Putamen (tissue), 1 donor: Measurements from ENCODE around the gene KRTAP9-6.
"Not testable (repeated sequence)": the region's sequence is repeated elsewhere in the genome, so short reads cannot be mapped to it uniquely, and the experiment has no call there.

Experiments used
- DNase-seq: peaks from one replicate; pipeline ENCODE4 v3.0.0-alpha.2; 2016; ENCODE audit warnings: low spot score

KRTAP9-6 gene

DNA sequence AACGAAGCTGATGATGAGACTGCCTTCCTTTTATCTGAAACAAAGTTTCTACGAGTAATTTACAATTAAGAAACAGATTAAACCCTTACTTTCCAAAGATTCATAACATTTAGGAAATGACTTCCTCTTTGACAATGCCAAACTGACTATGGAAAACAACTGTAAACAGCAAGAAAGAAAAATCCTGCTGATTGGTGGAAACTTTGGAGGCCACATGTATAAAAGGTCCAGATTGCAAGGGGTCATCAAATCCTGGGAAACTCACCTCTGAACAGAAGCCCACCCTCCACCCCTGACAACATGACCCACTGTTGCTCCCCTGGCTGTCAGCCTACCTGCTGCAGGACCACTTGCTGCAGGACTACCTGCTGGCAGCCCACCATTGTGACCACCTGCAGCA is at the start of gene KRTAP9-6:
KRTAP9-6 (plus strand) TSS at position 301 of the 400 bp plus-strand sequence; CDS start at position 301, 0 bp downstream.
- DNase-seq = no peak

- no peak for DNase-seq
Measured at GRCh38 chr17:41215681-41216080, 49.5 kb upstream of the KRTAP9-6 start.

DNA sequence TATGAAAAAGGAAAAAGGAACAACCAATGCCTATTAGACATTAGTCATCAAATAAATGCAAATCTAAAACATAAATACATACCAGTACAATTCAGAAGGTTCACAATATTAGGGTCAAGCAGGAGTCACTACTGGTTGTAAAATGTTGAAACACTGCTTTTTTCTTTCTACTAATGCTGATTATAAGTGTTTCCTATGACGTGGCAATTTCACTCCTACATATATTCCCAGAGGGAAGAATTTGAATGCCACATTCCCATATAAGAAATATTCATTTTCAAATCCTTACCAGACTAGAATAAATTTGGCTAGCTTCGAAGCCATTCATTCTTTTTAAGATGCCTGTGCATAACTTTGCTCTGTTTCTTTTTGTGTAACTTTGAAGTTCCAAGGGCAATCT is 41.4 kb upstream of the KRTAP9-6 start:
- no peak for DNase-seq

- no peak for DNase-seq
Measured at GRCh38 chr17:41226051-41226450, 39.1 kb upstream of the KRTAP9-6 start.

- not testable (repeated sequence) for DNase-seq
Measured at GRCh38 chr17:41226598-41227095, 38.5 kb upstream of the KRTAP9-6 start, which contains the start of gene KRTAP9-2. KRTAP9-2 (plus strand) TSS chr17:41226648; CDS start chr17:41226655, 7 bp downstream.

DNA sequence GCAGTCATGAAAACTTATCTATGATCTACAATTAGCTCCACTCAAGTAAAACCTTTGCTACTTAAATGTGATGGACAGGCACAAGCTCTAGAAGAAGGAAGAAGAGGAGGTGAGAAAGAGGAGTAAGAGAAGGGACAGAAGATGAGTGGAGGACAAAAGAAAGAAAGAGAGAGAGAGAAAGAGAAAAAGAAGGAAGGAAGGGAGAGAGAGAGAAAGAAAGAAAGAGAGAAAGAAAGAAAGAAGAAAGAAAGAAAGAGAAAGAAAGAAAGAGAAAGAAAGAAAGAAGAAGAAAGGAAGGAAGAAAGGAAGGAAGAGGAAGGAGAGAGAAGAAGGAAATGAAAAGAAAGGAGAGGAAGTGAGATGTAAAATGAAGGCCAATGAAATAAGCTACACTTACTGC is 35.1 kb upstream of the KRTAP9-6 start:
- DNase-seq = no peak

- no peak for DNase-seq
Measured at GRCh38 chr17:41231731-41232130, 33.4 kb upstream of the KRTAP9-6 start.

GRCh38 chr17:41232399-41233105 is 32.6 kb upstream of the KRTAP9-6 start, which contains the start of gene KRTAP9-3:
KRTAP9-3 (plus strand) TSS chr17:41232449; CDS start chr17:41232502, 53 bp downstream.
- DNase-seq = not testable (repeated sequence)

DNA sequence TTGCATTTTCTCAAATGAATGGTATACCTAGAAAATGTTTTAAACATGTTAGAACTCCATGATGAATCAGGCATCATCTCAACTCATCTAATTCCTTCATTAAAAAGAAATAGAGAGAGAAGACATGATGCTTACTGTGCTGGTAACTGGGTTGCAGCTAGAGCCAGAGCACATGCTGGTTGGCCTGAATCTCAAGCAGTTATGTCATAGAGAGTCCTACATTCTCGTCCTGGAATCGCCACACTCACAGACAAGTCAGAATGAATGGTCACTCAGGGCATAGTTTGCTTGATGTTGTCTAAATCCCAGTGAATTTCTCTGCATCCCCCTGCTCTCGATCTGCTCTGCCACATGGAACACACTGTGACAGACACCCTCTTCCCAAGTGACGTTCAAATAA is 28.1 kb upstream of the KRTAP9-6 start:
- DNase-seq = not testable (repeated sequence)

- DNase-seq = not testable (repeated sequence)
Measured at GRCh38 chr17:41237949-41238437, 27.2 kb upstream of the KRTAP9-6 start, which contains the start of gene KRTAP9-8. KRTAP9-8 (plus strand) TSS chr17:41237999; CDS start chr17:41238052, 53 bp downstream.

GRCh38 chr17:41246995-41247787 is 18.0 kb upstream of the KRTAP9-6 start:
- not testable (repeated sequence) for DNase-seq

GRCh38 chr17:41249637-41250240 is 15.4 kb upstream of the KRTAP9-6 start, which contains the start of gene KRTAP9-4:
KRTAP9-4 (plus strand) TSS chr17:41249687; CDS start chr17:41249721, 34 bp downstream.
- not testable (repeated sequence) for DNase-seq

DNA sequence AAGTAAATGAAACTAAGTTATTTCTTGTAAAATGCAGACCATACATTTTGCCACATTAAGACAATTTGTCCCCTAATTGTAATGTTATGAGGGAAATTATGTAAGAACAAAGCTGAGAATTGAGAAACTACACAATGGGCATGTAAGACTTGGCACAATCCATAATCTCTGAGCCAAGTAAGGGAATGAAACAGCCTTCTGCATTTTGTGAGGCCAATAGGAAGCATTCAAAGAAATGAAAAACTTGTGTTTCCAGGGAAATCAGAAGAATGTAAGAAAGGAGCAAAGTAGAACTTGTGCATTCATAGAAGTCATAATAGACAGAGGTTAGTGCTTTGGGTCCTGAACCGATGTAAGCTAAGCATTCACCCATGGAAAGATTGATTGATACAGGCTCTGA is 13.9 kb upstream of the KRTAP9-6 start:
- DNase-seq = no peak

DNA sequence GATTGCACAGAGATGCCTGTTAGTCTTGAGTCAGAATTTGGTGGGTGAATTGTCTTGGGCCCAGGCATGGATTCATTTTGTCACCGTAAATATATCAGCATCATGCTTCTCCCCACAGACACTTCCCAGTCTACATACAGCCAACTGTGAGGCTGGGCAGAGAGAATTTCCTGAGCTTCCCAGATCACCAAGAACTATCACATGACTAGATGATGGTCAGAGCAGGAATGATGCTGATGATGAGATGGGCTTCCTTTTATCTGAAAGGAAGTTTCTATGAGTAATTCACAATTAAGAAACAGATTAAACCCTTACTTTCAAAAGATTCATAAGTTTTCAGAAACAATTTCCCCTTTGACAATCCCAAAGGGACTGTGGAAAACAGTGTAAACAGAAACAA is 10.3 kb upstream of the KRTAP9-6 start:
- no peak for DNase-seq

DNA sequence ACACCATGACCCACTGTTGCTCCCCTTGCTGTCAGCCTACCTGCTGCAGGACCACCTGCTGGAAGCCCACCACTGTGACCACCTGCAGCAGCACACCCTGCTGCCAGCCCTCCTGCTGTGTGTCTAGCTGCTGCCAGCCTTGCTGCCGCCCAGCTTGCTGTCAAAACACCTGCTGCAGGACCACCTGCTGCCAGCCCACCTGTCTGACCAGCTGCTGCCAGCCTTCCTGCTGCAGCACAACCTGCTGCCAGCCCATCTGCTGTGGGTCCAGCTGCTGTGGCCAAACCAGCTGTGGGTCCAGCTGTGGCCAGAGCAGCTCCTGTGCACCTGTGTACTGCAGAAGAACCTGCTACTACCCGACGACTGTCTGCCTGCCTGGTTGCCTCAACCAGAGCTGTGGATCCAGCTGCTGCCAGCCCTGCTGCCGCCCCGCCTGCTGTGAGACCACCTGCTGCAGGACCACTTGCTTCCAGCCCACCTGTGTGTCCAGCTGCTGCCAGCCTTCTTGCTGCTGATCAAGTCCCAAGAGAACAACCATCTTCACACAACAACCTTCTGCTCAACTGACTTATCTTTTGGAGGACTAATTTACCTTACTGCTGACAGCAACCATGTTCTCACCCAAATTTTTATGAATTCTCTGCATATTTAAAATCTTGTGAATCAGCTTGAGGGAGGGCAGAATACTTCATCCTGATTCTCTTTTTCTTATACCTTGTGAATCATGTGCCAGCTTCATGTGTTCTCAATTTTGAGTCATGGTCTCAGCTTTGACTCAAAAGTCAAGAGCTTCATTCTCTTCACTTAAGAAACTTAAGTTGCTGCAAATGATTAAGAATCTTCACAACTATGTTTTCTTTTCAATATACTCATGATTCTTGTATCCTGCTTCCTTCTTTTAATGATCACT is 9.5 kb upstream of the KRTAP9-6 start, which contains the start of gene KRTAP9-9:
KRTAP9-9 (plus strand) TSS at position 4 of the 910 bp plus-strand sequence.
- not testable (repeated sequence) for DNase-seq

DNA sequence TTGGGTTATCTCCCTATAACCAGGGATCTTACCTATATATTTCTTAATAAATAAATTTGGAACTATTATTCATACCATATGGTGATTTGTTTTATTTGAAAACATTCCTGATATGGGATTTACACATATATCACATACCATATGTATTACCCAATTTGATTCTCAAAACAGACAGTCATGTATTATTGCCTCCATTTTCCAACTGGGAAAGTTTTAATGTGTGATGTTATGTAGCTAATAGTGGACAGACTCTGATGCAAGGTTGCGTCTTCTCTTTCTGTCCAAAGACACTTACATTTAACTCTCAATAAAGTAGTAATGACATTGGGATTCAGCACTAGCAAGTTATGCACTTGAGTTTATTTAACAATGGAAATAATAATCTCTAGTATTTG is 8.9 kb upstream of the KRTAP9-6 start:
- no peak for DNase-seq

GRCh38 chr17:41258406-41258805 is 6.8 kb upstream of the KRTAP9-6 start:
- no peak for DNase-seq

- DNase-seq = no peak
Measured at GRCh38 chr17:41263212-41263611, 2.0 kb upstream of the KRTAP9-6 start.

GRCh38 chr17:41264599-41264998 is 579 bp upstream of the KRTAP9-6 start:
- no peak for DNase-seq

DNA sequence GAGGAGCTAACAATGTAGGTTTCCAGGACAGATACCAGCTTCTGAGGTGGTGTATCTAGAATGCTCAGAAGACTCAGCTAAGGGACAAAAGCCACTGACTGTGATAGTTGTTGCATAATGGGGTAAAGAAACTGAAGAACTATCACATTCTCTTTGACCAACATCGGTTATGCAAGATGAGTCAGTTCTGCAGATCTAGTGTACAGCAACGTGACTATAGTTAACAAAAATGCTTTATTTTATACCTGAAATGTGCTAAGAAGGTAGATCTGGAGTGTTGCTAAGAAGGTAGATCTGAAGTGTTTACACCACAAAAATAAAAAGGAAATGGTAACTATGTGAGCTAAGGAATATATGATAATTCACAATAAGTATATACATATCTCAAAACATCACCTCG is 2.5 kb downstream of the KRTAP9-6 start:
- no peak for DNase-seq

DNA sequence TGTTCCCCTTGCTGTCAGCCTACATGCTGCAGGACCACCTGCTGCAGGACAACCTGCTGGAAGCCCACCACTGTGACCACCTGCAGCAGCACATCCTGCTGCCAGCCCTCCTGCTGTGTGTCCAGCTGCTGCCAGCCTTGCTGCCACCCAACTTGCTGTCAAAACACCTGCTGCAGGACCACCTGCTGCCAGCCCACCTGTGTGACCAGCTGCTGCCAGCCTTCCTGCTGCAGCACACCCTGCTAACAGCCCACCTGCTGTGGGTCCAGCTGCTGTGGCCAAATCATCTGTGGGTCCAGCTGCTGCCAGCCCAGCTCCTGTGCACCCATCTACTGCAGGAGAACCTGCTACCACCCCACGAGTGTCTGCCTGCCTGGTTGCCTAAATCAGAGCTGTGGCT is 6.1 kb downstream of the KRTAP9-6 start:
- DNase-seq = not testable (repeated sequence)
